GM21717 (cell line): Measurements from ENCODE around the gene FLNB.

Experiments used
- ATAC-seq: cut with Tn5 transposase; IDR thresholded peaks from one replicate; pipeline ENCODE4 v1.9.1; 2021; ENCODE audit warnings: mild to moderate bottlenecking, moderate library complexity; ENCODE audit not compliant: unreplicated experiment

Gene FLNB

DNA sequence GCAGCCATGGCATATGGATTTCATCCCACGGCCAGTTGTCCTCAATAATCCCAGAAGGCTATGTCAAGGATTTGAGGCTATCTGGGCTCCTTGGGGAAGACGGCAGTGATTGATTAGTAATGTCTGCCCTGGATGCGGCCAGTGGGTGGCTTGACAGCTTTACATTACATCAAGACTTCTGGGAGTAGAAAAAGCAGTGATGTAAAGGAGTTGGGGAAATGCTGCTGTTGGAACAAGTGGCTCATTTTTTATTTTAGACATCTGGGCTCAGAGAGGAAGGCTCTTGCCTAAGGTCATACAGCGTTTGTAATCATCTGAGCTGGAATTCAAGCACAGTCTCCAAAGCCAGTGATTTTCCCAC is 94.1 kb downstream of the FLNB start:
- no peak for ATAC-seq

DNA sequence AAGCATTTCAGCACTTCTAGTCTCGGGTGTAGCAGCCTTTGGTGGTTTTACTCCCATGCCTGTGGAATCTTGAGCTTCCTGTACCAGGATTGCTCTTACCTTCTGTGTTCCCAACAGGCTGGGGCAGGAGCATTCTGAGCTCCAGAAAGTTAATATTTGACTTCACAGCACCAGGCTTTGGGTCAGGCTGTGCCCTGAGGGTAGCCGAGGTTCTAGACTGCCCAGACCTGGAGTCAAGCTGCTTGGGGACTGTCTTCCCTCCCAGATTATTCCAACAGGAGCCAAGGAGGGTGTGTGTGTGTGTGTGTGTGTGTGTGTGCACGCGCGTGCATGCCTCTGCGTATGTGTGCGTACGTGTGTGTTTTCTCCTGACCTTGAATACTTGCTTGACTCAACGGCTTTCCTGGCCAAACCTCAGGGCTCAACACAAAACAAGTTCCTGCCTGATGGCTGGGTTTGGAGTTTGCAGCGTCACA is 94.8 kb downstream of the FLNB start:
- no peak for ATAC-seq

- no peak for ATAC-seq
Observed at GRCh38 chr3:58104151-58104550, 95.9 kb downstream of the FLNB start.

- ATAC-seq = no peak
Observed at GRCh38 chr3:58104712-58105111, 96.5 kb downstream of the FLNB start.

DNA sequence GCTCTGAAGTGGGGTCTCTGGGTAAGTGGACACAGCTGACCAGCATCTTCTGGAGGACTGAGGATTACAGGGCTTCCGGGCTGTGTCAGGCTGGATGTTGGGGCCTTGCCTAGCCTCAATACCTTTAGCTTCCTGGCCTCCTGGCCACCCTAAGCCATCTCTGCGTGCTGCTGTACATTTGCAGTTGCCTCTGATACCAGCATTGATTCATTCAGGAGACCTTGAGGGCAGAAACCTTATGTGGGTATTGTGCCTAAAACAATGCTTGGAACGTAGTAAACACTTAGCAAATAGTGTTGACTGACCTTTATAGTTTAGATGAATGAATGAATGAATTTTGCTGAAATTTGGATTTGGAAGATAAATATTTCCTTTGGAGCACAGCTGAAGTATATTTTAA is 97.0 kb downstream of the FLNB start:
- no peak for ATAC-seq

- ATAC-seq = no peak
Observed at GRCh38 chr3:58106061-58106460, 97.8 kb downstream of the FLNB start.

DNA sequence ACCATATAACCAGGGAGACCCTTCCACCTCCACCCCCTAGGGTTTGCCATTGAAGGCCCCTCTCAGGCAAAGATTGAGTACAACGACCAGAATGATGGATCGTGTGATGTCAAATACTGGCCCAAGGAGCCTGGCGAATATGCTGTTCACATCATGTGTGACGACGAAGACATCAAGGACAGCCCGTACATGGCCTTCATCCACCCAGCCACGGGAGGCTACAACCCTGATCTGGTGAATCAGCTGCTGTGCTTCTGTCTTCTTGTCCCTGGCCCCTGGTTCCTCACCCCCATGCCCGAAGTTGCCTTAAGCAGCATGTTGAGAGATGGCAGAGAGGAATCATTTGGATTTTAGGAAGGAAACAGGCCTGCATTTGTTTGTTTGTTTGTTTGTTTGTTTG is 98.4 kb downstream of the FLNB start:
- no peak for ATAC-seq

- ATAC-seq = no peak
Observed at GRCh38 chr3:58107597-58107996, 99.4 kb downstream of the FLNB start.

DNA sequence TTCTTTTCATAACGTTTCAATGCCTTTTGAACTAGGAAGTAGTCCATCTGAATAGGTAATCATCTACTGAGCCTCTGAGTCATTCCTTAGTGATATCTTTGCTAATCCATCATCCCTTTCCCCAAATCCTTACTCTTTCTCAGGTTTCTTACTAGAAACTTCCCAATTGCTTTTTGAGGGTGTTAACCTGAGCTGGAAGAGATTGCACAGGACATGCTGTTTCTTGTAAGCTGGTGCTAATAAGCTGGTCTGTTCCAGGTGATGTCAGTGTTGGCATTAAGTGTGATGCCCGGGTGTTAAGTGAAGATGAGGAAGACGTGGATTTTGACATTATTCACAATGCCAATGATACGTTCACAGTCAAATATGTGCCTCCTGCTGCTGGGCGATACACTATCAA is 101.5 kb downstream of the FLNB start:
- no peak for ATAC-seq

DNA sequence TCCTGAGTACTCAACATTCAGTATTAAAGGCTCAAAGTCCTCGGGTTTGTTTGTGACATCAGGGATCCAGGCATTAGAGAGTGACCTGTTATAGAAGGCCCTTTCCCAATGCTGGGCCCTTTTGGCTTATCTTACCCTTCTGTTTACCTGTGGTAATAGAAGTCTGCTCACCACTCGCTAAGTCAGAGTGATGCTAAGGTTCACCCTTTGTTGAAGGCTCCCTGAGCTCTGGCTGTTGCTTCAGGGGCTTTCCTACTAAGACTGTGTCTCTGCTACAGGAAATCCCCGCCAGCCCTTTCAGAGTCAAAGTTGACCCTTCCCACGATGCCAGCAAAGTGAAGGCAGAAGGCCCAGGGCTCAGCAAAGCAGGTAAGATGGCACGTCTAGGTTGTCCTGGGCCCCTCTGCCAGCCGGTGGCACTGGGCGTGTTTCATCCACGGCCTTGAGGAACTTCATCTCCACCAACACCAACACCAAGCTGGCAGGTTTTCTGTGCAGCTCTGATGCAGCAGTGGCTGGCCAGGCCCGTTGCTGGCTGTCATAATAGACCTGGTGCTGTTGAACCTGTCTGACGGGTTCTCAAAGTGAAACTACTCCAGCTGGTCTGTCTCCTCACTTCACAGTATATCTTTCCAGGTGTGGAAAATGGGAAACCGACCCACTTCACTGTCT is 103.4 kb downstream of the FLNB start:
- ATAC-seq = no peak

GRCh38 chr3:58112185-58112535 is 103.9 kb downstream of the FLNB start:
- no peak for ATAC-seq

GRCh38 chr3:58115175-58115574 is 107.0 kb downstream of the FLNB start:
- ATAC-seq = no peak

DNA sequence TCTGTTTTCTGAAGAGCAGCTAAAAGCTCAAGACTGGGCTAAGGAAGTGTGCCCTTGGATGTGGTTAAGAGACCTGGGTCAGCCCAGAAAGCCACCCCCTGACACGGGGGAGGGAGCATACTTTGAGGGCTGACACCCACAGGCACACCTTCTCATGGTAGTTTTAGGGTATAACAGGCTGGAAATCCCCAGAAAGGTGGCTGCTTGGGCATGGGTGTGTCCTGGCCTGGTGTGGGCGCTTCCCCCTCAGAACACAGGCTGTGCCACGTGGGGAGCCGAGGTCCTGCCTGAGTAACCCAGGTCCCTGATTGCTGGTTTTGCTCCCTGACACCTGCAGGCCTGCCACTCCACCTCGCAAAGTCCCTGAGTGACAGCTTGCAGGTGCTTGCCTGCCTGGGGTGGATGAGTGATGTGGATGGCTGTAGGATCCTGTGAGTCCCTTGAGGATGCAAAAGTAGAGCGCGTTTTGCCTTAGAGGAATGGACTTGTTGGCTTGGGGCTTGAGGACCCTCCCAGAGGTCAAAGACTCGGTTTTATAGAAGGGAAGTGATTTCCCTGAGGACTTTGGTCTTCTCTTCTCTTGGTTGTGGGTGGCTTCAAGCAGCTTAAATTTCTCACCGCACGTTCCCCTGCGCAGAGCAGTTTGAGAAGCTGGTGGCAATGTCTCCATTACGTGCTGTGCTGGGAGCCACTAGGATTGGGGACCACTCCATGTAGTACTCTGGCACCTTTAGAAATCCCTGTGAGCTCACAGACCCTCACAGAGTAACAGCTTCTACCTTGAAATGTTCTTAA is 108.1 kb downstream of the FLNB start:
- peak; percentile 58 for ATAC-seq

- ATAC-seq = no peak
Observed at GRCh38 chr3:58116985-58117384, 108.8 kb downstream of the FLNB start.

GRCh38 chr3:58117561-58118181 is 109.4 kb downstream of the FLNB start:
- ATAC-seq = no peak

GRCh38 chr3:58119186-58119585 is 111.0 kb downstream of the FLNB start:
- ATAC-seq = no peak

GRCh38 chr3:58120075-58120812 is 112.0 kb downstream of the FLNB start:
- ATAC-seq = no peak

- ATAC-seq = no peak
Observed at GRCh38 chr3:58121183-58121582, 113.0 kb downstream of the FLNB start.

GRCh38 chr3:58122936-58123700 is 114.9 kb downstream of the FLNB start:
- ATAC-seq = no peak

- no peak for ATAC-seq
Observed at GRCh38 chr3:58124387-58124786, 116.2 kb downstream of the FLNB start.
